Mucosa of descending colon (tissue), 3 donors: ENCODE data around the gene KLC3. TPM values are rescaled to one million over a fixed set of nuclear protein-coding genes. Genes with fewer than 3 reads are reported as not detected.

Experiments
- ATAC-seq: fragments of 200-7000 bp; cut with Tn5 transposase; one replicate; pipeline ENCODE4 v1.9.1; 2020; ENCODE audit warnings: mild to moderate bottlenecking, moderate library complexity
- DNase-seq, 3 donors: peaks; one replicate each; pipeline ENCODE4 v3.0.0-alpha.2; 2020
- H3K36me3 ChIP-seq: fragments of 200-600 bp; one replicate; pipeline ENCODE4 v1.8.0; 2021; ENCODE audit warnings: low read depth, mild to moderate bottlenecking
- H3K4me1 ChIP-seq: fragments of 200-600 bp; one replicate; pipeline ENCODE4 v1.8.0; 2021; ENCODE audit warnings: low read depth, mild to moderate bottlenecking
- H3K4me3 ChIP-seq: fragments of 200-600 bp; one replicate; pipeline ENCODE4 v1.8.0; 2021; ENCODE audit warnings: mild to moderate bottlenecking
- H3K9me3 ChIP-seq: fragments of 200-600 bp; one replicate; pipeline ENCODE4 v1.8.0; 2021; ENCODE audit warnings: mild to moderate bottlenecking
- intact Hi-C, 2 donors: fragments of 100-400 bp; cut with DNase I in 1 of 2; cut with micrococcal nuclease in 1 of 2; formaldehyde crosslinking; loops; one replicate each; pipeline versions ENCODE4 v1.11.0 to v1.11.1; 2022; cut with DNase I, micrococcal nuclease
- total RNA-seq, 3 donors: library from RNA; stranded (reverse); fragmentation: NEBNext Ultra II Directional in 2 of 3; extraction: Animal tissue kit (Norgen Biotek cat#: 25700) in 2 of 3; gene quantifications; one replicate each; pipeline versions ENCODE4 v1.2.1 to v1.2.4, GENCODE V29; 2021 to 2023
- TF ChIP-seq, protein P1 (sequence below): fragments of 200-600 bp; IDR thresholded peaks from one replicate; pipeline ENCODE4 v1.8.0; 2022; ENCODE audit warnings: antibody characterized with exemption, mild to moderate bottlenecking
- donor health status: DM: no; HTN: no; CAD: no; lungs with moderate emphysema.
- donor health status: DM: no; HTN: no; CAD: no.
- donor health status: DM: no; HTN: yes; CAD: no.

Gene KLC3
- total RNA-seq, 3 donors from 2014 or later, result not detected

DNA sequence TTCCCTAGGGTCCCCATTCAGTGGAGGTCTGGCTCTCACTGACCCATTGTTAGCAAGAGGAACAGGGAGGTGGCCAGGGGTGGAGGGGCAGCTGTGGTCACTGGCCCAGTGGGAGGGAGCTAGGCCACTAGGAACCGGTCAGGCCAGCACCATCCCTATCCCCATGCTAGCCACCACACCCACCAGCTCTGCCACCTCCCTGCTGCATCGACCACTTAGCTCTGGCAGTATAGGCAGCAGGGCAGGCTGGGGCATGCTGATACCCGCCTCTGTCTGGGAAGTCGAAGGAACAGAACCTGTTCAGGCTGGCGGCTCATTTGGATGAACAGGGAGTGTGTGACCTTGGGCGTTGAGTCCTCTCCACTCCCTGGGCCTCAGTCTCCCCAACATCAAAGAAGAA, 59.6 kb downstream of the KLC3 start:
- H3K9me3 ChIP-seq, result no peaks in the 10 kb centered on the region
- H3K4me3 ChIP-seq, result no peak overlapping the region
- no peaks in the 10 kb centered on the region for H3K36me3 ChIP-seq
- peaks cover 27% of the 10 kb centered on the region for H3K4me1 ChIP-seq
- TF ChIP-seq, protein P1, sequence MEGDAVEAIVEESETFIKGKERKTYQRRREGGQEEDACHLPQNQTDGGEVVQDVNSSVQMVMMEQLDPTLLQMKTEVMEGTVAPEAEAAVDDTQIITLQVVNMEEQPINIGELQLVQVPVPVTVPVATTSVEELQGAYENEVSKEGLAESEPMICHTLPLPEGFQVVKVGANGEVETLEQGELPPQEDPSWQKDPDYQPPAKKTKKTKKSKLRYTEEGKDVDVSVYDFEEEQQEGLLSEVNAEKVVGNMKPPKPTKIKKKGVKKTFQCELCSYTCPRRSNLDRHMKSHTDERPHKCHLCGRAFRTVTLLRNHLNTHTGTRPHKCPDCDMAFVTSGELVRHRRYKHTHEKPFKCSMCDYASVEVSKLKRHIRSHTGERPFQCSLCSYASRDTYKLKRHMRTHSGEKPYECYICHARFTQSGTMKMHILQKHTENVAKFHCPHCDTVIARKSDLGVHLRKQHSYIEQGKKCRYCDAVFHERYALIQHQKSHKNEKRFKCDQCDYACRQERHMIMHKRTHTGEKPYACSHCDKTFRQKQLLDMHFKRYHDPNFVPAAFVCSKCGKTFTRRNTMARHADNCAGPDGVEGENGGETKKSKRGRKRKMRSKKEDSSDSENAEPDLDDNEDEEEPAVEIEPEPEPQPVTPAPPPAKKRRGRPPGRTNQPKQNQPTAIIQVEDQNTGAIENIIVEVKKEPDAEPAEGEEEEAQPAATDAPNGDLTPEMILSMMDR, result no peak
- intact Hi-C loops, result no loop called here
- ATAC-seq (no peak), DNase-seq (peak in 1 of 3 donors; percentile 52)

Other genes with a start within 250 kb of the KLC3 start
- gene PPP1R37, start 247.6 kb upstream of the KLC3 start, total RNA-seq, result 10 to 100 TPM; 27.2 to 33.6 (median 31.7) TPM
- gene NKPD1, start 179.8 kb upstream of the KLC3 start, total RNA-seq, result not detected
- gene TRAPPC6A, start 162.5 kb upstream of the KLC3 start, total RNA-seq, result 10 to 100 TPM; 29.0 to 45.1 (median 37.4) TPM
- gene BLOC1S3, start 162.0 kb upstream of the KLC3 start, total RNA-seq, result 10 to 100 TPM in 2 of 3 donors, 1 to 10 TPM in 1; 9.8 to 12.3 (median 11.6) TPM
- gene EXOC3L2, start 95.3 kb upstream of the KLC3 start, total RNA-seq, result 1 to 10 TPM in 2 of 3 donors, under 1 TPM in 1; 0.70 to 1.4 (median 1.2) TPM
- gene MARK4, start 89.5 kb upstream of the KLC3 start, total RNA-seq, result 10 to 100 TPM; 15.7 to 34.6 (median 17.0) TPM
- gene CKM, start 17.9 kb upstream of the KLC3 start, total RNA-seq, result 1 to 10 TPM; 1.1 to 2.0 (median 1.6) TPM
- gene ERCC2, start 29.8 kb downstream of the KLC3 start, total RNA-seq, result 10 to 100 TPM; 11.2 to 22.9 (median 14.7) TPM
- gene PPP1R13L, start 64.3 kb downstream of the KLC3 start, total RNA-seq, result 10 to 100 TPM; 21.1 to 36.7 (median 30.8) TPM
- 1 to 10 TPM; 3.2 to 4.1 (median 3.2) TPM for gene POLR1G, start 65.9 kb downstream of the KLC3 start, total RNA-seq
- 10 to 100 TPM; 37.7 to 51.2 (median 46.6) TPM for gene ERCC1, start 83.2 kb downstream of the KLC3 start, total RNA-seq
- 10 to 100 TPM in 1 of 3 donors, 1 to 10 TPM in 1, under 1 TPM in 1; 0.58 to 10.3 (median 1.6) TPM for gene FOSB, start 127.2 kb downstream of the KLC3 start, total RNA-seq
- gene RTN2, start 156.3 kb downstream of the KLC3 start, total RNA-seq, result 10 to 100 TPM in 1 of 3 donors, 1 to 10 TPM in 2; 3.1 to 18.2 (median 6.2) TPM
- gene PPM1N, start 157.7 kb downstream of the KLC3 start, total RNA-seq, result 1 to 10 TPM in 1 of 3 donors, under 1 TPM in 2; 0.43 to 1.3 (median 0.87) TPM
- gene VASP, start 166.7 kb downstream of the KLC3 start, total RNA-seq, result 100 to 1,000 TPM; 190 to 252 (median 235) TPM
- gene OPA3, start 244.1 kb downstream of the KLC3 start, total RNA-seq, result 10 to 100 TPM; 12.1 to 16.4 (median 13.4) TPM